HepG2 (cell line): ENCODE results near the gene MED28. TPM values are rescaled to one million over a fixed set of nuclear protein-coding genes. Genes with fewer than 3 reads are reported as not detected.

Experiments used
- ARNTL ChIP-seq: sonication (generic); formaldehyde crosslinking; IDR thresholded peaks from 2 replicates; pipeline ENCODE4 v1.4.0; 2020; ENCODE audit warnings: mild to moderate bottlenecking, missing genetic modification reagents
- EHMT2 ChIP-seq: fragments of 200-600 bp; sonication (generic); IDR thresholded peaks from 2 replicates; pipeline ENCODE4 v1.7.0; 2017; ENCODE audit warnings: antibody characterized with exemption, low read depth, low read length, borderline replicate concordance
- HBP1 ChIP-seq: IDR thresholded peaks from 2 replicates; pipeline ENCODE4 v1.6.1; 2016; ENCODE audit warnings: low read depth, control low read depth
- HOXD1 ChIP-seq: sonication (generic); formaldehyde crosslinking; IDR thresholded peaks from 2 replicates; pipeline ENCODE4 v1.5.0; 2020; ENCODE audit warnings: missing genetic modification reagents
- KDM2A ChIP-seq: sonication (generic); formaldehyde crosslinking; IDR thresholded peaks from 2 replicates; pipeline ENCODE4 v1.4.0; 2020; ENCODE audit warnings: low read depth, missing genetic modification reagents, borderline replicate concordance
- MIXL1 ChIP-seq: IDR thresholded peaks from 2 replicates; pipeline ENCODE4 v1.6.1; 2016
- MTA1 ChIP-seq: sonication (generic); formaldehyde crosslinking; IDR thresholded peaks from 2 replicates; pipeline ENCODE4 v1.4.0; 2020; ENCODE audit warnings: missing genetic modification reagents, mild to moderate bottlenecking, borderline replicate concordance
- NFE2 ChIP-seq: sonication (generic); formaldehyde crosslinking; IDR thresholded peaks from 2 replicates; pipeline ENCODE4 v1.4.0; 2020; ENCODE audit warnings: missing genetic modification reagents
- NFE2L1 ChIP-seq: sonication (generic); formaldehyde crosslinking; IDR thresholded peaks from 2 replicates; pipeline ENCODE4 v1.4.0; 2020; ENCODE audit warnings: missing genetic modification reagents, mild to moderate bottlenecking, borderline replicate concordance
- NR0B2 ChIP-seq: sonication (generic); formaldehyde crosslinking; IDR thresholded peaks from 2 replicates; pipeline ENCODE4 v1.4.0; 2020; ENCODE audit warnings: mild to moderate bottlenecking, missing genetic modification reagents
- POLR2AphosphoS2 ChIP-seq: IDR thresholded peaks from 2 replicates; pipeline ENCODE4 v1.6.1; 2011; ENCODE audit warnings: low read depth, low read length, improper control_type of control experiment
- THRA ChIP-seq: sonication (generic); formaldehyde crosslinking; IDR thresholded peaks from 2 replicates; pipeline ENCODE4 v1.4.0; 2020; ENCODE audit warnings: missing genetic modification reagents, borderline replicate concordance
- TRIM24 ChIP-seq: sonication (generic); formaldehyde crosslinking; IDR thresholded peaks from 2 replicates; pipeline ENCODE4 v1.8.0; 2022; ENCODE audit warnings: mild to moderate bottlenecking, missing genetic modification reagents
- ZBTB44 ChIP-seq: sonication (generic); formaldehyde crosslinking; IDR thresholded peaks from 2 replicates; pipeline ENCODE4 v1.4.0; 2020; ENCODE audit warnings: missing genetic modification reagents
- ZNF138 ChIP-seq: sonication (generic); formaldehyde crosslinking; IDR thresholded peaks from 2 replicates; pipeline ENCODE4 v1.5.0; 2020; ENCODE audit warnings: mild to moderate bottlenecking, low read depth, missing genetic modification reagents
- ZNF496 ChIP-seq: sonication (generic); formaldehyde crosslinking; IDR thresholded peaks from 2 replicates; pipeline ENCODE4 v1.8.1; 2023; ENCODE audit warnings: mild to moderate bottlenecking, moderate library complexity, missing genetic modification reagents; ENCODE audit not compliant: insufficient replicate concordance
- ZNF670 ChIP-seq: sonication (generic); formaldehyde crosslinking; IDR thresholded peaks from 2 replicates; pipeline ENCODE4 v1.8.0; 2022; ENCODE audit warnings: mild to moderate bottlenecking, missing genetic modification reagents, borderline replicate concordance
- ZNF674 ChIP-seq: sonication (generic); formaldehyde crosslinking; IDR thresholded peaks from 2 replicates; pipeline ENCODE4 v1.5.0; 2020; ENCODE audit warnings: low read depth, mild to moderate bottlenecking, missing genetic modification reagents
- ZNF749 ChIP-seq: sonication (generic); formaldehyde crosslinking; IDR thresholded peaks from 2 replicates; pipeline ENCODE4 v1.8.0; 2022; ENCODE audit warnings: mild to moderate bottlenecking, missing genetic modification reagents, moderate library complexity, borderline replicate concordance
- polyA plus RNA-seq, 8 experiments: library from polyadenylated mRNA; depleted of rRNA in 3 of 8; stranded (reverse) in 7 of 8; unstranded in 1 of 8; fragments of >200 nt; fragmentation: Illumina TruSeq in 4 of 8; extraction: Trizol in 4 of 8; gene quantifications; 2 replicates each; pipeline versions ENCODE4 v1.2.1 to v1.2.3, GENCODE V29; 2011 to 2016; ENCODE audit warnings: low read depth in 4 of 8, missing spikeins in 1 of 8, mixed read lengths in 1 of 8; ENCODE audit not compliant: insufficient read depth in 1 of 8
- total RNA-seq, 5 experiments: library from RNA; depleted of rRNA; stranded (reverse); fragments of >200 nt; fragmentation: Illumina TruSeq; extraction: Trizol; gene quantifications; 2 replicates each; pipeline ENCODE4 v1.2.3, GENCODE V29; 2016; ENCODE audit warnings: low read depth in 1 of 5
- TF ChIP-seq, protein P1 (sequence below): sonication (generic); formaldehyde crosslinking; IDR thresholded peaks from 2 replicates; pipeline ENCODE4 v1.4.0; 2020; ENCODE audit warnings: missing genetic modification reagents, mild to moderate bottlenecking, borderline replicate concordance

The MED28 gene
- total and polyA plus RNA-seq, 2 of the 13 experiments (the other 11 are each of a cell fraction or from before 2014, with no cell fraction given), result 41.3 to 65.7 TPM

- peak; percentile 62; the same call in 1 of the 2 replicates for TF ChIP-seq THRA
- TF ChIP-seq, protein P1, sequence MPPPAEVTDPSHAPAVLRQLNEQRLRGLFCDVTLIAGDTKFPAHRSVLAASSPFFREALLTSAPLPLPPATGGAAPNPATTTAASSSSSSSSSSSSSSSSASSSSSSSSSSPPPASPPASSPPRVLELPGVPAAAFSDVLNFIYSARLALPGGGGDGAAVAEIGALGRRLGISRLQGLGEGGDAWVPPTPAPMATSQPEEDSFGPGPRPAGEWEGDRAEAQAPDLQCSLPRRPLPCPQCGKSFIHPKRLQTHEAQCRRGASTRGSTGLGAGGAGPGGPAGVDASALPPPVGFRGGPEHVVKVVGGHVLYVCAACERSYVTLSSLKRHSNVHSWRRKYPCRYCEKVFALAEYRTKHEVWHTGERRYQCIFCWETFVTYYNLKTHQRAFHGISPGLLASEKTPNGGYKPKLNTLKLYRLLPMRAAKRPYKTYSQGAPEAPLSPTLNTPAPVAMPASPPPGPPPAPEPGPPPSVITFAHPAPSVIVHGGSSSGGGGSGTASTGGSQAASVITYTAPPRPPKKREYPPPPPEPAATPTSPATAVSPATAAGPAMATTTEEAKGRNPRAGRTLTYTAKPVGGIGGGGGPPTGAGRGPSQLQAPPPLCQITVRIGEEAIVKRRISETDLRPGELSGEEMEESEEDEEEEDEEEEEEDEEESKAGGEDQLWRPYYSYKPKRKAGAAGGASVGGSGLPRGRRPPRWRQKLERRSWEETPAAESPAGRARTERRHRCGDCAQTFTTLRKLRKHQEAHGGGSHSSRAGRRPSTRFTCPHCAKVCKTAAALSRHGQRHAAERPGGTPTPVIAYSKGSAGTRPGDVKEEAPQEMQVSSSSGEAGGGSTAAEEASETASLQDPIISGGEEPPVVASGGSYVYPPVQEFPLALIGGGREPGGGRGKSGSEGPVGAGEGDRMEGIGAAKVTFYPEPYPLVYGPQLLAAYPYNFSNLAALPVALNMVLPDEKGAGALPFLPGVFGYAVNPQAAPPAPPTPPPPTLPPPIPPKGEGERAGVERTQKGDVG, result no peak
- TF ChIP-seq ZNF496, result no peak
- TF ChIP-seq ZNF674 (CRISPR knock-in tag), result no peak
- no peak for TF ChIP-seq EHMT2
- 0 out of 2 replicates have a peak, but pooled peaks have one; percentile 12 for TF ChIP-seq TRIM24 (CRISPR knock-in tag)
- peak; percentile 25; the same call in 1 of the 2 replicates for TF ChIP-seq HBP1
- TF ChIP-seq NR0B2 (CRISPR knock-in tag), result peak; percentile 88; the same call in 1 of the 2 replicates
- 0 out of 2 replicates have a peak, but pooled peaks have one; percentile 26 for TF ChIP-seq ZNF138 (CRISPR knock-in tag)
- peak; percentile 93 for TF ChIP-seq ARNTL (CRISPR knock-in tag)
- 0 out of 2 replicates have a peak, but pooled peaks have one; percentile 58 for TF ChIP-seq ZBTB44
- peak; percentile 57; the same call in 1 of the 2 replicates for TF ChIP-seq ZNF749 (CRISPR knock-in tag)
- no peak for TF ChIP-seq ZNF670 (CRISPR knock-in tag)
- TF ChIP-seq NFE2, result no peak
- TF ChIP-seq MIXL1 (CRISPR knock-in tag), result no peak
- no peak for TF ChIP-seq NFE2L1 (CRISPR knock-in tag)
- TF ChIP-seq HOXD1 (CRISPR knock-in tag), result peak; percentile 77
- no peak for TF ChIP-seq POLR2AphosphoS2
- no peak for TF ChIP-seq MTA1 (CRISPR knock-in tag)
- peak; percentile 81 for TF ChIP-seq KDM2A (CRISPR knock-in tag)
Observed at GRCh38 chr4:17576932-17577664, 37.3 kb upstream of the MED28 start, which contains the start of gene LAP3 (continued).
